Smooth muscle cell (in vitro differentiated cells): ENCODE measurements around the gene NUDT7. TPM values are rescaled to one million over a fixed set of nuclear protein-coding genes. Genes with fewer than 3 reads are reported as not detected.
A peak's percentile ranks its signal among the peaks of the same experiment; 100 is the strongest.

Experiments
- DNase-seq: peaks from one replicate; lab custom pipeline; 2025; ENCODE audit not compliant: unreplicated experiment; lab: John Stamatoyannopoulos, UW
- H2AFZ ChIP-seq: fragments of 200-600 bp; sonication (generic); 2 replicates; pipeline ENCODE4 v1.6.0; 2016; ENCODE audit warnings: antibody characterized with exemption, low read depth, mild to moderate bottlenecking
- H3F3A ChIP-seq: fragments of 200-600 bp; sonication (generic); 2 replicates; pipeline ENCODE4 v1.6.0; 2017; ENCODE audit warnings: antibody characterized with exemption, low read depth
- H3K27ac ChIP-seq: fragments of 200-600 bp; sonication (generic); 2 replicates; pipeline ENCODE4 v1.5.1; 2016; ENCODE audit warnings: low read depth, mild to moderate bottlenecking
- H3K27me3 ChIP-seq: fragments of 200-600 bp; sonication (generic); 2 replicates; pipeline ENCODE4 v1.6.1; 2016; ENCODE audit warnings: low read depth, mild to moderate bottlenecking
- H3K36me3 ChIP-seq: fragments of 200-600 bp; sonication (generic); 2 replicates; pipeline ENCODE4 v1.5.1; 2016; ENCODE audit warnings: low read depth
- H3K4me1 ChIP-seq: fragments of 200-600 bp; sonication (generic); 2 replicates; pipeline ENCODE4 v1.5.1; 2016; ENCODE audit warnings: low read depth
- H3K4me2 ChIP-seq: fragments of 200-600 bp; sonication (generic); 2 replicates; pipeline ENCODE4 v1.6.0; 2016; ENCODE audit warnings: mild to moderate bottlenecking
- H3K4me3 ChIP-seq: fragments of 200-600 bp; sonication (generic); 2 replicates; pipeline ENCODE4 v1.5.1; 2016; ENCODE audit warnings: mild to moderate bottlenecking
- H3K79me2 ChIP-seq: fragments of 200-600 bp; sonication (generic); 2 replicates; pipeline ENCODE4 v1.6.0; 2016; ENCODE audit warnings: low read depth, mild to moderate bottlenecking
- H3K9ac ChIP-seq: fragments of 200-600 bp; sonication (generic); 2 replicates; pipeline ENCODE4 v1.6.0; 2016; ENCODE audit warnings: low read depth
- H3K9me3 ChIP-seq: fragments of 200-600 bp; sonication (generic); replicated peaks from 2 replicates; pipeline ENCODE4 v1.5.1; 2016; ENCODE audit warnings: low read depth
- H4K20me1 ChIP-seq: fragments of 200-600 bp; sonication (generic); 2 replicates; pipeline ENCODE4 v1.6.0; 2016; ENCODE audit warnings: low read depth
- WGBS: methylation state at CpG from one replicate; pipeline ENCODE4 v1.1.7; 2016; ENCODE audit warnings: low lambda C conversion rate; 5-methylcytosine and 5-hydroxymethylcytosine counted together
- polyA plus RNA-seq: library from polyadenylated mRNA; unstranded; fragments of >200 nt; fragmentation: Nextera tagmentation; extraction: Ambion mirVana; gene quantifications from 2 replicates; pipeline ENCODE4 v1.2.1, GENCODE V29; 2016
- total RNA-seq: library from RNA; depleted of rRNA; stranded (reverse); fragments of >200 nt; gene quantifications from 2 replicates; pipeline ENCODE4 v1.2.3, GENCODE V29; 2014
- TF ChIP-seq, protein P1 (sequence below): fragments of 200-600 bp; sonication (generic); IDR thresholded peaks from 2 replicates; pipeline ENCODE4 v1.5.1; 2017; ENCODE audit warnings: borderline replicate concordance, mild to moderate bottlenecking, antibody characterized with exemption; ENCODE audit not compliant: insufficient read depth, poor library complexity, severe bottlenecking

The NUDT7 gene
- total and polyA plus RNA-seq, 2 experiments from 2014 or later = 2.8 to 4.6 TPM

DNA sequence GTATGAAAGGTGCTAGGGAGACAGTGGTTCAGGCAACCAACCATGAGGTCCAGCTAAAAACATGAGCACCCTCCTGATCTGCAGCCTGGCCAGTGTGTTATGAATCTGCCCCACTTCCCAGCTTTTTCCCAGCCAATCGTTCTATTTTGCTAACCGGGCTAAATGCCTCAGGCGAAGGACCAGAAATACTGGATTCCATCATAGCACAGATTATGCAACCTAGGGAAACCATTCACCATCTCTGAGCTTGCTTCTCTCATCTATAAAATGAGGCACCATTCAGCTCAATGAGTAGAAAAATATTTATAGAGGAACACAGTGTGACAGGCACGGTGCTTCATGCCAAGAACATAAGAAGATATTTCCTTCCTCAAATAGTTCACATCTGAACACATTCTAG is 45.2 kb upstream of the NUDT7 start:
- Histone ChIP-seq H3K27ac (no peak overlapping the region), H3K4me3 (no peak overlapping the region), H3K9ac (no peak overlapping the region), H3K4me2 (no peak overlapping the region), H3K79me2 (no peaks in the 10 kb centered on the region), H3F3A (no peaks in the 10 kb centered on the region), H3K27me3 (no peaks in the 10 kb centered on the region), H4K20me1 (no peaks in the 10 kb centered on the region), H2AFZ (no peak overlapping the region), H3K4me1 (no peaks in the 10 kb centered on the region), H3K36me3 (no peaks in the 10 kb centered on the region), H3K9me3 (no peaks in the 10 kb centered on the region)
- TF ChIP-seq, protein P1, sequence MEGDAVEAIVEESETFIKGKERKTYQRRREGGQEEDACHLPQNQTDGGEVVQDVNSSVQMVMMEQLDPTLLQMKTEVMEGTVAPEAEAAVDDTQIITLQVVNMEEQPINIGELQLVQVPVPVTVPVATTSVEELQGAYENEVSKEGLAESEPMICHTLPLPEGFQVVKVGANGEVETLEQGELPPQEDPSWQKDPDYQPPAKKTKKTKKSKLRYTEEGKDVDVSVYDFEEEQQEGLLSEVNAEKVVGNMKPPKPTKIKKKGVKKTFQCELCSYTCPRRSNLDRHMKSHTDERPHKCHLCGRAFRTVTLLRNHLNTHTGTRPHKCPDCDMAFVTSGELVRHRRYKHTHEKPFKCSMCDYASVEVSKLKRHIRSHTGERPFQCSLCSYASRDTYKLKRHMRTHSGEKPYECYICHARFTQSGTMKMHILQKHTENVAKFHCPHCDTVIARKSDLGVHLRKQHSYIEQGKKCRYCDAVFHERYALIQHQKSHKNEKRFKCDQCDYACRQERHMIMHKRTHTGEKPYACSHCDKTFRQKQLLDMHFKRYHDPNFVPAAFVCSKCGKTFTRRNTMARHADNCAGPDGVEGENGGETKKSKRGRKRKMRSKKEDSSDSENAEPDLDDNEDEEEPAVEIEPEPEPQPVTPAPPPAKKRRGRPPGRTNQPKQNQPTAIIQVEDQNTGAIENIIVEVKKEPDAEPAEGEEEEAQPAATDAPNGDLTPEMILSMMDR = no peak
- no peak for DNase-seq
- 47% methylated on average over 4 of the region's 4 CpGs for WGBS

DNA sequence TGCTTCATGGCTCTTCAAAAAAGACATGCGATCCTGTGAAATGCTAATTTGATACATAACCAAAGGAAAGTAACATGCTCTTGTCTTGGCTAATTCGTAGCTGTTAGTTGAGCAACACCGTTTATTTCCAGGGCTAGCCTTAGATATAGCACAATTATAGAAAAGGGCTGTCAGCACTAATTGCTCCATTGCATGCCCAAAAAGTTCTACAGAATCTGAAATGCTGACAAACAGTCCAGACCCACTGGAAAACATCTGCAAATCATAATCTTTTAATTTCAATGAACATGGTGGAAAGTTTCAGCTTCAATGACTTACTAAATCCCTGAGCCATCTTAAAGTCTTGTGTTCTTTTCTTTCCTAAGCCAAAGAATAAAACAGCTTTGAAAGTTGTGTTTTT is 42.9 kb upstream of the NUDT7 start:
- Histone ChIP-seq H3K36me3 (no peaks in the 10 kb centered on the region), H3K27ac (peak overlapping the region; percentile 30), H3K4me3 (no peak overlapping the region), H3K4me1 (no peaks in the 10 kb centered on the region), H3K9me3 (no peaks in the 10 kb centered on the region), H4K20me1 (no peaks in the 10 kb centered on the region), H3K27me3 (peaks cover 5% of the 10 kb centered on the region), H3F3A (no peaks in the 10 kb centered on the region), H3K4me2 (peak overlapping the region; percentile 54), H3K79me2 (no peaks in the 10 kb centered on the region), H2AFZ (peak overlapping the region; percentile 67), H3K9ac (no peak overlapping the region)
- 54% methylated on average over 3 of the region's 3 CpGs for WGBS
- TF ChIP-seq, protein P1 = no peak
- DNase-seq = no peak

DNA sequence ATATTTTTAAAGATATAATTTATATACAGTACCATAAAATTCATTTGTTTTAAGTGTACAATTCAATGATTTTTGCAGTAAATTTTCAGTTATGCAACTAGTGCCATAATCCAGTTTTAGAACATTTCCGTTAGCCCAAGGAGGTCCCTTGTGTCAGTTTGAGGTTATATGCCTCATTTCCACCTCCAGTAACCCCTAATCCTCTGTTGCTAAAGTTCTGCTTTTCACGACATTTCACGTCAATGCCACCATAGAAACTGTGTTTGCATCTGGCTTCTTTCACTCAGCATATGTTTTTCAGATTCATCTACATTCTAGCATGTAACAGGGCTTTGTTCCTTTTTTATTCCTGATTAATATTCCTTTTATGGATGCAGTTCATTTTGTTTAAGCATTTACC is 42.4 kb upstream of the NUDT7 start:
- Histone ChIP-seq H2AFZ (no peak overlapping the region), H4K20me1 (no peaks in the 10 kb centered on the region), H3K4me1 (no peaks in the 10 kb centered on the region), H3K9ac (no peak overlapping the region), H3F3A (no peaks in the 10 kb centered on the region), H3K9me3 (no peaks in the 10 kb centered on the region), H3K79me2 (no peaks in the 10 kb centered on the region), H3K27ac (peak overlapping the region; percentile 30), H3K4me2 (peak overlapping the region; percentile 54), H3K4me3 (no peak overlapping the region), H3K27me3 (peaks cover 5% of the 10 kb centered on the region), H3K36me3 (no peaks in the 10 kb centered on the region)
- no peak for DNase-seq
- WGBS = 30% methylated on average over 3 of the region's 3 CpGs
- TF ChIP-seq, protein P1 = no peak

DNA sequence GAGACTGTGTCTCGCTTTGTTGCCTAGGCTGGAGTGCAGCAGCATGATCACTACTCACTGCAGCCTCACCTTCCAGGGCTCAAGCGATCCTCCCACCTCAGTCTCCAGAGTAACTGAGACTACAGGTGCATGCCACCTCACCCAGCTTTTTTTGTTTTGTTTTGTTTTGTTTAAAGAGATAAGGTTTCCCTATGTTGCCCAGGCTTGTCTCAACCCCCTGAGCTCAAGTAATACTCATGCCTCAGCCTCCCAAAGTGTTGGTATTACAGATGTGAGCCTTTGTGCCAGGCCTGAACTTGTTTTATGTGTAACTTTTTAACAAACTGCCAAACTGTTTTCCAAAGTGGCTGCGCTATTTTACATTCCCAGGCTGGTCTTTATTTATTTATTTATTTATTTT is 41.8 kb upstream of the NUDT7 start:
- H3K4me2 ChIP-seq = no peak overlapping the region
- DNase-seq = no peak
- no peaks in the 10 kb centered on the region for H3F3A ChIP-seq
- TF ChIP-seq, protein P1 = no peak
- no peaks in the 10 kb centered on the region for H3K4me1 ChIP-seq
- peaks cover 5% of the 10 kb centered on the region for H3K27me3 ChIP-seq
- no peak overlapping the region for H3K27ac ChIP-seq
- no peaks in the 10 kb centered on the region for H4K20me1 ChIP-seq
- 97% methylated on average over 3 of the region's 3 CpGs for WGBS
- H3K4me3 ChIP-seq = no peak overlapping the region
- H3K9me3 ChIP-seq = no peaks in the 10 kb centered on the region
- H3K36me3 ChIP-seq = no peaks in the 10 kb centered on the region
- no peak overlapping the region for H2AFZ ChIP-seq
- H3K9ac ChIP-seq = no peak overlapping the region
- no peaks in the 10 kb centered on the region for H3K79me2 ChIP-seq
